AG04450 (cell line): ENCODE results near the gene PDGFA. TPM values are rescaled to one million over a fixed set of nuclear protein-coding genes. Genes with fewer than 3 reads are reported as not detected.

Source experiments
- CTCF ChIA-PET: fragments of 300-600, 350-600 bp; formaldehyde crosslinking; extraction: SDS; loops from one replicate; lab custom pipeline; 2022; ENCODE audit warnings: antibody characterized with exemption, inconsistent platforms; lab: Charles Lee
- POLR2A ChIA-PET: fragments of 350-600 bp; formaldehyde crosslinking; extraction: SDS; loops from one replicate; lab custom pipeline; 2021; ENCODE audit warnings: antibody characterized with exemption, inconsistent platforms; lab: Yijun Ruan, JAX
- DNase-seq: peaks from one replicate; pipeline ENCODE4 v3.0.0-alpha.2; 2011; ENCODE audit warnings: low read depth, low spot score
- H3K27ac ChIP-seq: one replicate; pipeline ENCODE4 v1.5.1; 2012; ENCODE audit warnings: low read depth, low read length, control low read depth
- H3K27me3 ChIP-seq: one replicate; pipeline ENCODE4 v1.6.0; 2012; ENCODE audit warnings: low read length; ENCODE audit not compliant: control insufficient read depth, insufficient read depth
- H3K4me3 ChIP-seq: 2 replicates; pipeline ENCODE4 v1.5.1; 2011; ENCODE audit warnings: mild to moderate bottlenecking, low read depth, low read length, control low read depth
- H3K9me3 ChIP-seq: 2 replicates; pipeline ENCODE4 v1.5.1; 2012; ENCODE audit warnings: low read length; ENCODE audit not compliant: control insufficient read depth, insufficient read depth
- CTCF ChIP-seq: IDR thresholded peaks from 2 replicates; pipeline ENCODE4 v1.5.1; 2011; ENCODE audit warnings: low read depth, low read length, control low read depth, inconsistent platforms
- polyA plus RNA-seq: library from polyadenylated mRNA; depleted of rRNA; stranded (reverse); fragments of >200 nt; gene quantifications from 2 replicates; pipeline ENCODE4 v1.2.3, GENCODE V29; 2011

The PDGFA gene
- polyA plus RNA-seq, 1 experiment, result 2.0 TPM

- TF ChIP-seq CTCF, result no peak
- ChIA-PET POLR2A (interaction anchor here (1.2 kb wide), 2 partner anchors 70 to 126 kb away, joined by 3 to 5 read pairs; no protein-coding TSS in a partner anchor), CTCF (interaction anchor here (1.5 kb wide), 1 partner anchor 209 kb away, joined by 4 read pairs; no protein-coding TSS in a partner anchor)
- no peak overlapping the region for H3K4me3 ChIP-seq
- H3K9me3 ChIP-seq, result peaks cover 13% of the 10 kb centered on the region
- peak overlapping the region; percentile 80 for H3K27ac ChIP-seq
- DNase-seq, result no peak
- H3K27me3 ChIP-seq, result no peaks in the 10 kb centered on the region
These were observed 22.6 kb upstream of the PDGFA start for GRCh38 chr7:542131-542712.

- POLR2A ChIA-PET, result no interaction called here
These were observed 22.0 kb upstream of the PDGFA start for GRCh38 chr7:541661-542060.

GRCh38 chr7:540997-541396 lies 21.4 kb upstream of the PDGFA start:
- ChIA-PET POLR2A (no interaction called here), CTCF (no interaction called here)
- Histone ChIP-seq H3K27me3 (no peaks in the 10 kb centered on the region), H3K27ac (no peak overlapping the region), H3K9me3 (peaks cover 18% of the 10 kb centered on the region), H3K4me3 (no peak overlapping the region)
- DNase-seq, result no peak
- no peak for TF ChIP-seq CTCF

More at GRCh38 chr7:541661-542060, 22.0 kb upstream of the PDGFA start:
- DNase-seq, result no peak
- CTCF ChIA-PET, result no interaction called here
- Histone ChIP-seq H3K27me3 (no peaks in the 10 kb centered on the region), H3K27ac (no peak overlapping the region), H3K9me3 (peaks cover 18% of the 10 kb centered on the region), H3K4me3 (no peak overlapping the region)
- no peak for TF ChIP-seq CTCF

GRCh38 chr7:540579-540978 lies 20.9 kb upstream of the PDGFA start:
- no peak for DNase-seq
- CTCF ChIA-PET, result no interaction called here
- peaks cover 17% of the 10 kb centered on the region for H3K9me3 ChIP-seq
- H3K4me3 ChIP-seq, result no peak overlapping the region
- no peak for TF ChIP-seq CTCF
- no peak overlapping the region for H3K27ac ChIP-seq
- H3K27me3 ChIP-seq, result no peaks in the 10 kb centered on the region
- POLR2A ChIA-PET, result no interaction called here

GRCh38 chr7:539731-540411 lies 20.2 kb upstream of the PDGFA start:
- ChIA-PET POLR2A (no interaction called here), CTCF (no interaction called here)
- Histone ChIP-seq H3K27ac (no peak overlapping the region), H3K27me3 (no peaks in the 10 kb centered on the region), H3K9me3 (peaks cover 14% of the 10 kb centered on the region), H3K4me3 (no peak overlapping the region)
- no peak for DNase-seq
- no peak for TF ChIP-seq CTCF
